Measurements from ENCODE around the gene TF.

Gene TF

GRCh38 chr3:133821767-133822638 is 75.8 kb downstream of the TF start:
- no peak overlapping the region for H3K27ac ChIP-seq
- peak; percentile 65 for TF ChIP-seq CTCF (conservative IDR thresholded peaks at IDR 0.05)

DNA sequence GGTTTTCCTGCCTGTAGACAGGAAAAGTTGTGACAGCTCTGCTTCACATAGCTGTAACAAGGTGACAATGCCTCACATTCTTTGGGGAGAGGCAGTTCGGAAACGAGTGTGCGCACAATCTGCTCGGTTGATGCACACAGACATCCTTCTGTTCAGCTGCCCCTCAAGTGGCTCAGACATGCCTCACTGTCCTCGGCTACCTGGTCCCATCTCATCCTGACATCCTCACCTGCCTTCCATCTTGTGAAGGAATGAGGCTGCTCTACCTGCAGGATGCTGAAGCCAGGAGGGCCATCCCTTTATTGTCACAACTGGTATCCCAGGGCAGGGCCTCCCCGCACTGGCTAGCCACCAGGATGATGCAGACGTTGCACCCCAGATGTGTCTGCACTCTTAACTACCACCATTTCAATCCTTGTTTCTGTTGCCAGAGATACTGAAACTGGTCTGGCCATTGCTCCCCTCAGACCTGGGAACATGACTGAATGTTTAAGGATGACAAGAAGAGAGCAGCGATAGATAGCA is 78.8 kb downstream of the TF start:
- no peak for TF ChIP-seq CTCF (conservative IDR thresholded peaks at IDR 0.05)
- no peak overlapping the region for H3K27ac ChIP-seq

DNA sequence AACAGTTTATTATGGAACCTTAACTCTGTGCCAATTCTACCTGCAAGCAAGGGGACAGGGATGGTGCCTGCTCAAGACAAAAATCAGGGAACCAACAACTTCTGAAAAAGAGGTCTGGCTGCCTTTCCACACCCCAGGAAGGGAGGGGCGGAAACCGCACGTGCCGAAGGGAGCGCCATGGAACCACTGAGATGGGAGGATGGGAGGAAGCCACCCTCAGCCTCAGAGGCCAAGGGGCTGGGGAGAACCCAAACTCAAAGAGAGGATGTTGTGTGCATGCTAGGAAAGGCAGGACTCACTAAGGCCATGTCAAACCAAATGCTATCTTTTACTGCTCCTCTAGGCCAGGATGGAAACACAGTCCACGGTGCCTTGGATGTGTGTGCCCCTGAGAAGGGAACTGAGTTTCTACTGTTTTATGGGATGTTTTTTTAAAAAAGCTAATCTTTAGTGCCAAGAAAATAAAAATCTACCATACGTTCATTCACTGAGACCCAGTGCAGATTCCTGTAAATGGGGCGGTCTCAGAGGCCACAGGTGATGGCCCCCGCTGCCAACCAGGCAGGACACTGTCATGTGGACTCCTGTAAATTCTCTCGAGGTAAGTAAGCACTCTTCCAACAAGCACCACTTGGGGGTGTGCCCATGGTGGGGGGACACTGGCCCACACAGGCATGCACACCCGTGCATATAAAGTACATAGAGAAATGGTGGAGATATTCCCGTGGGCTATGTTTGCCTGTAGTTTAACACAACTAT is 80.0 kb downstream of the TF start:
- TF ChIP-seq CTCF (conservative IDR thresholded peaks at IDR 0.05) = no peak
- H3K27ac ChIP-seq = no peak overlapping the region

DNA sequence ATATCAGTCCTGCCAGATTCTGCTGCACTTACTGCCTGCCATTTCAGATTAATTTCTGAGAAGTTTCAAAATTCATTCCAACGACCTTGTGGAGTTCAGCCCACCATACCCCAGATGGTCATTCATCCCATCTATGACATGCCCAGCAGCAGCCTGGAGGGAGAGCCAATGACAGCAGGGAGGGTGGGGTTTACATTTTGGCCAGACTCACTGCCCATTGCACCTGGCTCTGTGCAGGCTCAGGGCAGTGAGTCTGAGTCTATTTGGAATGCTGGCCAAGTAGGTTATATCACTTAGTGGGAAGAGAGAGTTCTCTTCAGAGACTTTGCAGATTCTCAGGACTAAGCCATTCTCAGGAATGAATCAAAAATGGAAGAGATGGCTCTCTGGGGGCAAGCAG is 80.9 kb downstream of the TF start:
- no peak for TF ChIP-seq CTCF (conservative IDR thresholded peaks at IDR 0.05)
- no peak overlapping the region for H3K27ac ChIP-seq

GRCh38 chr3:133827684-133828083 is 81.5 kb downstream of the TF start:
- TF ChIP-seq CTCF (conservative IDR thresholded peaks at IDR 0.05) = no peak
- H3K27ac ChIP-seq = no peak overlapping the region

- H3K27ac ChIP-seq = no peak overlapping the region
- no peak for TF ChIP-seq CTCF (conservative IDR thresholded peaks at IDR 0.05)
Measured at GRCh38 chr3:133828576-133829309, 82.5 kb downstream of the TF start.

- H3K27ac ChIP-seq = no peak overlapping the region
- TF ChIP-seq CTCF (conservative IDR thresholded peaks at IDR 0.05) = no peak
Measured at GRCh38 chr3:133829310-133829707, 83.1 kb downstream of the TF start.

Measured in VCaP (cell line).